ENCODE data around the gene VPS37D.
"Not testable (repeated sequence)": the region's sequence is repeated elsewhere in the genome, so short reads cannot be mapped to it uniquely, and the experiment has no call there.

VPS37D gene, protein sequence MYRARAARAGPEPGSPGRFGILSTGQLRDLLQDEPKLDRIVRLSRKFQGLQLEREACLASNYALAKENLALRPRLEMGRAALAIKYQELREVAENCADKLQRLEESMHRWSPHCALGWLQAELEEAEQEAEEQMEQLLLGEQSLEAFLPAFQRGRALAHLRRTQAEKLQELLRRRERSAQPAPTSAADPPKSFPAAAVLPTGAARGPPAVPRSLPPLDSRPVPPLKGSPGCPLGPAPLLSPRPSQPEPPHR

DNA sequence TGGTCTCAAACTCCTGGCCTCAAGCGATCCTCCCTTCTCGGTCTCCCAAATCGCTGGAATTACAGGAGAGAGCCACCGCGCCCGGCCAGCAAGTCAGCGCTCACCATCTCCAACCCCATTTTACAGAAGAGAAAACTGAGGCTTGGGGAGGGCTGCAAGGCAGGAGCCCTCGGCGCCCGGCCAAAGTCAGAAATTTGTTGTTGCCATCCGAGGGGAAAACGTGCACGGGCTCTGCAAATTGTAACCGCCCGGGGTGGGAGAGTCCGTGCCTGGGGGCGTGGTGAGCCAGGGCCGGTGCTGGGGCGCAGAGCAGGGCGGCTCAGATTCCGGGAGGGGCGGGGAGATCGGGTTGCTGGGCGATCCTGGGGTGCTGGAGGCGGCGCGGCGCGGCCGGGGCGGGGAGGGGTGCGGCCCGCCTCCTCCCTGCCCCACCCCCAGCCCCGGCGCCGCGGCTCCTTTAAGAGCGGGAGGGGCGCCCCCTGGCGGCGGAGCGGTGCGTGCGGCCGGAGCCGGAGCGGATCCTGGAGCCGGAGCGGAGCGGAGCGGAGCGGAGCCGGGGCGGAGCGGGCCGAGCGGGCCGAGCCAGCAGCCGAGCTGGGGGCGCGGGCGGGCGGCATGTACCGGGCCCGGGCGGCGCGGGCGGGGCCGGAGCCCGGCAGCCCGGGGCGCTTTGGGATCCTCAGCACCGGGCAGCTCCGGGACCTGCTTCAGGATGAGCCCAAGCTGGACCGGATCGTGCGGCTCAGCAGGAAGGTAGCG is at the start of gene VPS37D:
Gene VPS37D (plus strand): TSS at position 488 of the 759 bp plus-strand sequence. CDS start 128 bp downstream, at position 616.
- peak; percentile 84 to 92 for DNase-seq (ENCODE audit: low read depth in 2 of 2)
- TF ChIP-seq, protein P1, sequence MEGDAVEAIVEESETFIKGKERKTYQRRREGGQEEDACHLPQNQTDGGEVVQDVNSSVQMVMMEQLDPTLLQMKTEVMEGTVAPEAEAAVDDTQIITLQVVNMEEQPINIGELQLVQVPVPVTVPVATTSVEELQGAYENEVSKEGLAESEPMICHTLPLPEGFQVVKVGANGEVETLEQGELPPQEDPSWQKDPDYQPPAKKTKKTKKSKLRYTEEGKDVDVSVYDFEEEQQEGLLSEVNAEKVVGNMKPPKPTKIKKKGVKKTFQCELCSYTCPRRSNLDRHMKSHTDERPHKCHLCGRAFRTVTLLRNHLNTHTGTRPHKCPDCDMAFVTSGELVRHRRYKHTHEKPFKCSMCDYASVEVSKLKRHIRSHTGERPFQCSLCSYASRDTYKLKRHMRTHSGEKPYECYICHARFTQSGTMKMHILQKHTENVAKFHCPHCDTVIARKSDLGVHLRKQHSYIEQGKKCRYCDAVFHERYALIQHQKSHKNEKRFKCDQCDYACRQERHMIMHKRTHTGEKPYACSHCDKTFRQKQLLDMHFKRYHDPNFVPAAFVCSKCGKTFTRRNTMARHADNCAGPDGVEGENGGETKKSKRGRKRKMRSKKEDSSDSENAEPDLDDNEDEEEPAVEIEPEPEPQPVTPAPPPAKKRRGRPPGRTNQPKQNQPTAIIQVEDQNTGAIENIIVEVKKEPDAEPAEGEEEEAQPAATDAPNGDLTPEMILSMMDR (IDR thresholded peaks at IDR 0.05; ENCODE audit: low read depth, low read length): peak; percentile 42
- H3K4me3 ChIP-seq (replicated peaks in 1 of 2; ENCODE audit: low read depth in 2 of 2, low read length in 2 of 2): peak within 1 kb of the TSS; percentile 63 to 75

DNA sequence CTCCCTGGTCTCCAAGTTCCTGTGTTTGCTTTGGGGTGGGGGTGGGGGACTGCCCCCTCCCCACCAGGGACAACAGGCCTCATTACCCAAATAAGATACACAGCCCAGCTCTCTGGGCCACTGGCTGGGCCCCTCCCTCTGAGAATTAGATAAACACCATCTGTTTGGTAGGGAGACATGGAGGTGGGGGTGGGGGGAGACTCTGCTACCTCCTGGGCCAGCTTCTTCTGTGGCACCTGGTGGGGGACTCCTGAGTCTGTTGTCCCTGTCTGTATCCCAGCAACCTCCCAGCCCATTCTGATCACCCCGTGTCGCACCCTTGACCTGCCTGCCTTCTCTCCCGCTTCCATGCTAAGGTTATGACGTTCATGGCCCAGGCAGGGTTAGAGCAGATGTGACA is 49.1 kb upstream of the VPS37D start:
- TF ChIP-seq, protein P1 (IDR thresholded peaks at IDR 0.05; ENCODE audit: low read depth, low read length): no peak
- DNase-seq (ENCODE audit: low read depth in 2 of 2): no peak
- H3K4me3 ChIP-seq (replicated peaks in 1 of 2; ENCODE audit: low read depth in 2 of 2, low read length in 2 of 2): no peak overlapping the region

DNA sequence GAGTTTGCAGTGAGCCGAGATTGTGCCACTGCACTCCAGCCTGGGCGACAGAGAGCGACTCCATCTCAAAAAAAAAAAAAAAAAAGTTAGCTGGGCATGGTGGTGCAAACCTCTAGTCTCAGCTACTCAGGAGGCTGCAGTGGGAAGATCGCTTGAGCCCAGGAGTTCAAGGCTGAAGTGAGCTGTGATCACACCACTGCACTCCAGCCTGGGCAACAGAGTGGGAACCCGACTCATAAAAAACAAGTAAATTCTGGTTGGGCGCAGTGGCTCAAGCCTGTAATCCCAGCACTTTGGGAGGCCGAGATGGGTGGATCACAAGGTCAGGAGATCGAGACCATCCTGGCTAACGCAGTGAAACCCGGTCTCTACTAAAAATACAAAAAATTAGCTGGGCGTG is 48.2 kb upstream of the VPS37D start:
- DNase-seq (ENCODE audit: low read depth in 2 of 2); H3K4me3 ChIP-seq (replicated peaks in 1 of 2; ENCODE audit: low read depth in 2 of 2, low read length in 2 of 2): not testable (repeated sequence)

DNA sequence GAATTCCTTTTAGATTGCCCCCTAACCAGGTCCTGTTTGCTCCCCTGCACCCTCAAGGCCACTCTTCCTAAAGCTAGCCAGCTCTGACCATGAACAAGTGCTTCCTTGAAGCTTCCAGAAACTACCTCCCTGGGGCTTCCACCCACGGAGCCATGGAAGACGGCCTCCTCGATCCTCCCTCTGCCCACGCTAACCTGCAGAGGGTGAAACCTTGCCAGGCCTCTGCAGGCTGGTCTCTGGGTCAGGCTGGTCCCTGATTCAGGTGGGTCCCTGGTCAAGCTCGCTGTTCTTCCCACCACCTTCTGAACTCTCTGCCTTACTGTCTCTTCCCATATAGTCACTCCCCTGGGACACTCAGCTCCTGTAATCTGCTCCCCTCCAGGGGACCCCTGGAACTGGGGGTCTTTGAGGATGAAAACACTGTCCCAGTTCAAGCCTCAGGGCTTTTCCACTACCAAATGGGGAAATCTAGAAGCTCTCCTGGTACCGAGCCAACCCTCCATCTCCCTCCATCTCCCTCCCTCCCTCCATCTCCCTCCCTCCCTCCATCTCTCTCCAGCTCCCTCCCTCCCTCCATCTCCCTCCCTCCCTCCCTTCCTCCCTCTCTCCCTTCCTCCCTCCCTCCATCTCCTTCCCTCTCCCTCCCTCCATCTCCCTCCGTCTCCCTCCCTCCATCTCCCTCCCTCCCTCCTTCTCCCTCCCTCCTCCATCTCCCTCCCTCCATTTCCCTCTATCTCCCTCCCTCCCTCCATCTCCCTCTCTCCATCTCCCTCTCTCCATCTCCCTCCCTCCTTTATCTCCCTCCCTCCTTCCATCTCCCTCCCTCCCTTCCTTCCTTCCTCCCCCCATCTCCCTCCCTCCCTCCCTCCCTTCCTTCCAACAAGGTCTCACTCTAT is 46.2 kb upstream of the VPS37D start:
- DNase-seq (ENCODE audit: low read depth in 2 of 2): no peak
- H3K4me3 ChIP-seq (replicated peaks in 1 of 2; ENCODE audit: low read depth in 2 of 2, low read length in 2 of 2): no peak overlapping the region
- TF ChIP-seq, protein P1 (IDR thresholded peaks at IDR 0.05; ENCODE audit: low read depth, low read length): no peak

DNA sequence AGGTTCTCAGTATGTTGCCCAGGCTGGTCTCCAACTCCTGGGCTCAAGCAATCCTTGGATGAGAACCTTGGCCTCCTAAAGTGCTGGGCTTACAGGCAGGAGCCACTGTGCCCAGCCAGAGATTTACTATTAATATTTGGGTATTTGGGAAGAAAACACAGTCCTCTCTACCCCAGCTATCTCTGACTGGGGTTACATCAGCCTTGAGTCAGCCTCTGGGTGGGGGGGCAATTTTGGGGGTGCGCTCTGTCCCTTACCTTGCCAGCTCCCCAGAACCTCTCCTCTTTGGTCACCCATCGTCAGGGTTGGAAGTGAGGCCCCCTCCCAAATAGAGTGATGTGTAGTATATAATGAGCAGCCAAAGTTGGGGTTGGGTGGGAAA is 45.1 kb upstream of the VPS37D start:
- H3K4me3 ChIP-seq (replicated peaks in 1 of 2; ENCODE audit: low read depth in 2 of 2, low read length in 2 of 2): no peak overlapping the region
- no peak for DNase-seq (ENCODE audit: low read depth in 2 of 2)
- TF ChIP-seq, protein P1 (IDR thresholded peaks at IDR 0.05; ENCODE audit: low read depth, low read length): no peak

DNA sequence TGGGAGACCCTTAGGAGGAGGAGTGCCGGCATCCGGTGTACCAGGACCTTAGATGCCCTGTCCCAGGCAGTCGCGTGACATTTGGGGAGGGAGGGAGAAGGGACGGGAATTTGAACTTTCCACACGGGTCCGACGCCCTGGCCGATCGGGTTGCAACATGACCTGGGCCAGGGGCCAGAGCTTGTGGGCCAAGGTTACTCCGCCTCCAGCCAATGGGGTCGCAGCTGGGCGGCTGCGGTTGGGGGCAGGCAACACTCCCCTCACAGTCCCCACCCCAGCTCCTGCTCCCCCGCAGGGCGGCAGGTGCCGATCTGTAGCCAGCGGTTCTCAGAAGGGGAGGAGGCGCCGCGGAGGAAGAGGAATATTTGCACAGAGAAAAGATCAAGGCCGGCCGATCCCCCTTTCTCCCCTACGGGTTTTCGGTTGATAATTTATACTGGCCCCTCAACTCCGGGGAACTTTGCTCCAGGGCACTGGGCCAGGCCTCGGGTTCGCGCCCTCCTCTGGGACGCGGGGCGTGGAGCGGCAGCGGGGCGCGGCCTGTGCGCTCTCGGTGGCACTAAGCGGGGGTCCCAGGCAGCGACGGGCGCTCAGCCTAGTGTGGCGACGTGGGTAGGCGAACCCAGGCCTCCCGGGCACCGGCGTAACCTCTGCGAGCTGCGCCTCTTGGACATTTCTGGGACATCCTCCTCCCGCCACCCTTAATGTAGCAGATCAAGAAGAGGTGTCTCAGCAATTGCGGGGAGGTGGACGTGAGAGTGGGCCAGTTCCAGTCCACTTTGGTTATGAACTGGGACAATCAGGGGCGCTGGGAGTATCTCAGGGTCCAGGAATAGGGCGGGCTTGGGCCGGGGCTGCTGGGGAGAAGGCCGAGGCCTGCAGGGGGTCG is 44.5 kb upstream of the VPS37D start:
- DNase-seq (ENCODE audit: low read depth in 2 of 2): peak in 1 of 2 donors; percentile 28
- TF ChIP-seq, protein P1 (IDR thresholded peaks at IDR 0.05; ENCODE audit: low read depth, low read length): no peak
- no peak overlapping the region for H3K4me3 ChIP-seq (replicated peaks in 1 of 2; ENCODE audit: low read depth in 2 of 2, low read length in 2 of 2)
